ENCODE results near the gene SSBP4.

- TF ChIP-seq, protein P1, sequence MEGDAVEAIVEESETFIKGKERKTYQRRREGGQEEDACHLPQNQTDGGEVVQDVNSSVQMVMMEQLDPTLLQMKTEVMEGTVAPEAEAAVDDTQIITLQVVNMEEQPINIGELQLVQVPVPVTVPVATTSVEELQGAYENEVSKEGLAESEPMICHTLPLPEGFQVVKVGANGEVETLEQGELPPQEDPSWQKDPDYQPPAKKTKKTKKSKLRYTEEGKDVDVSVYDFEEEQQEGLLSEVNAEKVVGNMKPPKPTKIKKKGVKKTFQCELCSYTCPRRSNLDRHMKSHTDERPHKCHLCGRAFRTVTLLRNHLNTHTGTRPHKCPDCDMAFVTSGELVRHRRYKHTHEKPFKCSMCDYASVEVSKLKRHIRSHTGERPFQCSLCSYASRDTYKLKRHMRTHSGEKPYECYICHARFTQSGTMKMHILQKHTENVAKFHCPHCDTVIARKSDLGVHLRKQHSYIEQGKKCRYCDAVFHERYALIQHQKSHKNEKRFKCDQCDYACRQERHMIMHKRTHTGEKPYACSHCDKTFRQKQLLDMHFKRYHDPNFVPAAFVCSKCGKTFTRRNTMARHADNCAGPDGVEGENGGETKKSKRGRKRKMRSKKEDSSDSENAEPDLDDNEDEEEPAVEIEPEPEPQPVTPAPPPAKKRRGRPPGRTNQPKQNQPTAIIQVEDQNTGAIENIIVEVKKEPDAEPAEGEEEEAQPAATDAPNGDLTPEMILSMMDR (IDR thresholded peaks at IDR 0.05; ENCODE audit: extremely low read depth in 1 of 2, insufficient read depth in 1 of 2, low read depth in 1 of 2, low read length in 2 of 2), result no peak
- TF ChIP-seq POLR2AphosphoS5 (IDR thresholded peaks at IDR 0.05; ENCODE audit: insufficient read depth, low read depth, low read length) (no peak), POLR2A (IDR thresholded peaks at IDR 0.05; ENCODE audit: low read depth, low read length) (no peak), EZH2 (IDR thresholded peaks at IDR 0.05; ENCODE audit: borderline replicate concordance, low read depth, low read length, severe bottlenecking) (no peak), FOS (IDR thresholded peaks at IDR 0.05; ENCODE audit: borderline replicate concordance, insufficient read depth, low read length) (no peak)
- TF ChIP-seq, protein P2, sequence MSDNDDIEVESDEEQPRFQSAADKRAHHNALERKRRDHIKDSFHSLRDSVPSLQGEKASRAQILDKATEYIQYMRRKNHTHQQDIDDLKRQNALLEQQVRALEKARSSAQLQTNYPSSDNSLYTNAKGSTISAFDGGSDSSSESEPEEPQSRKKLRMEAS (IDR thresholded peaks at IDR 0.05; ENCODE audit: insufficient read depth, insufficient read length), result no peak
Measured at GRCh38 chr19:18473706-18474087, 54.5 kb downstream of the SSBP4 start.
